ENCODE results near the gene SLC25A43.
"Not testable (repeated sequence)": the region's sequence is repeated elsewhere in the genome, so short reads cannot be mapped to it uniquely, and the experiment has no call there.

The SLC25A43 gene

DNA sequence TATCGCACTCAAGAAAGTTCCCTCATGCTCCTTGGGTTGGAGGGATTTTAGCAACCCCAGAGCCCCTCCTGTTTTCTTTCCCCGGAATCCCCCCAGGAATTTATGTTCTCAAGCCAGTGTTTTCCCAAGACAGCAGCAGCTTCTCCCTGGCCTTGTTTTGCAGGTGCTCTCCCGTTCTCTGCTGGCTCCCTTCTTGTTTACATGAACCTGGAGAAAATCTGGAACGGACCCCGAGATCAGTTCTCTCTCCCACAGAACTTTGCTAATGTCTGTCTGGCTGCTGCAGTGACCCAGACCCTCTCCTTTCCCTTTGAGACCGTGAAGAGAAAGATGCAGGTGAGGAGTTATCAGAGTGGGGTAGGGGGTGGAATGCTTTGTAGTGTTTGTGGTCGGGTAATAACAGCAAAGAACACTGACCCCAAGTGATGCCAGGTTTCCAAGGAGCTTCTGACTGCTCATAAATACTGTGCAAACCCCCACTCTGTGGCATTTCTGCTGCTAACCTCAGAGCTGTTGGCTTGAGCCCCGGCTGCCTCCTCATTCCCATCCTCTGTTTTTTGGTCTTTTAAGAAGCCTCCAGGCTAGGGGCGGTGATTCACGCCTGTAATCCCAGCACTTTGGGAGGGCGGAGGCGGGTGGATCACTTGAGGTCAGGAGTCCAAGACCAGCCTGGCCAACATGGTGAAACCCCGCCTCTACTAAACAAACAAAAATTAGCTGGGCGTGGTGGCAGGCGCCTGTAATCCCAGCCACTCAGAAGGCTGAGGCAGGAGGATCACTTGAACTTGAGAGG, 11.1 kb downstream of the SLC25A43 start:
- DNase-seq, result no peak

DNA sequence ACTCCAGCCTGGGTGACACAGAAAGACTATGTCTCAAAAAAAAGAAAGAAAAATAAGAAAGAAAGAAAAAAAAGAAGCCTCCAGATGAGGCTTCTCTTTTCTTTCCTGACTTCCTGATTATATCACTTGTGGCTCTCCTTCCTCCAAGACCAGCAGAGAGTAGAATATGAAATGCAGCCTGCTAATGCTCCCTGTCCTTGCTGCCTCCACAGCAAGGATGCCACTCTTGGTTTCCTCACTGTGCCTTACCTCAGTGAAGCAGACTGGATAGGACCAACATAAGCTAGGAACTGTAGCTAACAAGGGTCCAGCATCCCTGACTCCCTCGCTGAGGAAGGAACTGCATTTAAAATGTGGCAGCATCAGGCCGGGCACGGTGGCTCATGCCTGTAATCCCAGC, 11.7 kb downstream of the SLC25A43 start:
- no peak for DNase-seq

- DNase-seq, result no peak
These were observed 12.8 kb downstream of the SLC25A43 start for GRCh38 chrX:119411959-119412358.

GRCh38 chrX:119417376-119417775, 18.2 kb downstream of the SLC25A43 start:
- DNase-seq, result no peak

GRCh38 chrX:119417842-119418241, 18.7 kb downstream of the SLC25A43 start:
- DNase-seq, result no peak

GRCh38 chrX:119419146-119419545, 20.0 kb downstream of the SLC25A43 start:
- DNase-seq, result no peak

DNA sequence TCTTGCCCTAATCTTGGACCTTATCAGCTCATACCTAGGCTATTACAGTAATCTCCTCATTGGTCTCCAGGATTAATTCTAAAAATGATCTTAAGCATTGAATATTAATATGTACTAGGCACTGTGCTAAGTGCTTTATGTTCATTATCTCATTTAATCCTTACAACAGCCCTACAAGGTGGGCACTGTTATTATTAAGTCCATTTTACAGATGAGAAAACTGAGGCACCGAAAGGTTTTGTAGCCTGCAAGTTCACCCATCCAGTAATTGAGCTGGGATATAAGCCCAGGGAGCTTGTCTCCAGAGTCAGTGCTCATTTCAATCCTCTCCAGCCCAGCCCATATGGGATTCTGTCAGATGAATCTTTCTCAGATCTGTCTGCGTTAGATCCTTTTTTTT, 20.8 kb downstream of the SLC25A43 start:
- no peak for DNase-seq

GRCh38 chrX:119421016-119421705, 22.0 kb downstream of the SLC25A43 start:
- no peak for DNase-seq

DNA sequence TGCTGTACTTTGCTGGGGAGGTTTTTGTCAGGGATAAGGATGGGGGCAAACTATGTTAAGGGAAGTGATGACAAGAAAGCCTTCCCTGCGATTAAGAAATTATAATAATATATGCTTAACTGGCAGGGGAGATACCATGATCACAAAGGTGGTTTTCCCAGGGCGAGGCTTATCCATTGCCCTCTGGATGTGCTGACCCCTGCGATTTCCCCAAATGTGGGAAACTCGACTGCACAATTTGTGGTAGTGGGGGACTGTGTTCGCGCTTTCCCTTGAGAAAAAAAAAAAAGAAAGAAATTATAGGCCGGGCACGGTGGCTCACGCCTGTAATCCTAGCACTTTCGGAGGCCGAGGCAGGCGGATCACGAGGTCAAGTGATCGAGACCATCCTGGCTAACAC, 24.5 kb downstream of the SLC25A43 start:
- no peak for DNase-seq

DNA sequence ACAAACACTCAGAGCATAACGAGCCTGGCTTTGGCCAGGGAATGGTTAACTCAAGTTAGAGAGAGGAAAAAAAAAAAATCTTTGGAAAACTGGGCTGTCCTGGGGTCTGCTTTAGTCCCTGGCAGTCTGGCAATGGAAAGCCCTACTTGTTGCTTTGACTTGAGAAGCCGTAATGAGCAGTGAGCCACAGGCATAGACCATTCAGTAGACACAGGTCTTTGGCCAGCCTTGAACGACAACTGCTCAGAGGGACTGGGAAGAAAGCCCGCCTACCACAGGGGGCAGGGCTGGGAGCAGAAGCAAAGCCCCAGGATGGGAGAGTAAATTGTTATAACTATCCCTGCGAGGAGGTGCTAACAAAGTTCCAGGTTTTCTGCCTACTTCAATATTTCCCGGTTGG, 25.9 kb downstream of the SLC25A43 start:
- DNase-seq, result no peak

DNA sequence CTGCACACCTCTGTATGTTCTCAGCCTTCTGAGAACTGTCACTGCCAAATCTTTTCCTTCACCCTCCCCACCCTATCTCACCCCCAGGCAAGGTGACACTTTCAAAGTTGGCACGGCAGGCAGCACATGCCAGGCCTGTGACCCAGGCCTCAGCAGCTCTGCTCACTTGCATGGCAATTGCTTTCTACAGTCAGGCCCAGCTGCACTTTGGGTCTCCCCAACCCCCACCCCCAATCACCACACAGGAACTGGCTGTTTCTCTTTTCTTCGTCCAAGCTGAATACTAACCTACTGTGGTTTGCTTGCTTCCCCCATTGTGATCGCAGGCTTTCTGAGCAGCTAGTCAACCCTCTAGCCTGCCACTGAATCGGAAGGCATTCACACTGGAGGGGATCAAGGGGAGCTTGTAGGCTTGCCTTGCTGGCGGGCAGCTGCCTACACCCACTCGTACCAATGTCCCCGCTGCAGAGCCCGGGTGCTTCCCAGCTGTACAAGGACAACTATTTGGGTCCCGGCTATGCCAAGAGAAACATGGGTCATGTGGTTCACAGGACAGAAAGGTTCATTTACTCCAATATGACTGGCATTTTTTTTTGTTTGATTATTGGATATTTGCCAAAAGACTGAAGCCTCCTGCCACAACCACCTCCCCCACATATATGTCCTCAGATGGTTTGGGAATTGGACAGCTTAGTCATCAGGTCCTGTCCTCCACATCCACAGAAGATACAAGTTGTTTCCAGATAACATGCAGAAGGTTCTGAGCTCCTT, 28.1 kb downstream of the SLC25A43 start:
- DNase-seq, result no peak

- DNase-seq, result no peak
These were observed 28.7 kb downstream of the SLC25A43 start for GRCh38 chrX:119427795-119428185.

DNA sequence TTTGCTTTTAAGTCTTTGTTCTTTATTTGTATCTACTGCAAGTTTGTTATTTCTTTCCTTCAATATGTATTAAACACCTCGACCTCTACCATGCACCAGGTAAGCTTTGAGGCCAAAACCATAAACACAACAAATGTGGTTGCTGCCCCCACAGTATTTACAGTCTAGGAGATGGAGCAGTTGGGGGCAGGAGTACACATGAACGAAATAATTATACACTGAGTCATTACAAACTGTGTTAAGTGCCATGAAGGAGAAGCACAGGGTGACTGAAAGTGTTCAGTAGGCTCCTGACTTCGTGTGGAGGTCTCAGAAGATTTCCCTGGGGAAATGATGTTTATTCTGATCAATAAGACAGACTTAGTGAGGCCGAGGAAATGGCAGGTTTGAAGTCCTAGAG, 30.3 kb downstream of the SLC25A43 start:
- no peak for DNase-seq

GRCh38 chrX:119441295-119441694, 42.2 kb downstream of the SLC25A43 start:
- DNase-seq, result not testable (repeated sequence)

DNA sequence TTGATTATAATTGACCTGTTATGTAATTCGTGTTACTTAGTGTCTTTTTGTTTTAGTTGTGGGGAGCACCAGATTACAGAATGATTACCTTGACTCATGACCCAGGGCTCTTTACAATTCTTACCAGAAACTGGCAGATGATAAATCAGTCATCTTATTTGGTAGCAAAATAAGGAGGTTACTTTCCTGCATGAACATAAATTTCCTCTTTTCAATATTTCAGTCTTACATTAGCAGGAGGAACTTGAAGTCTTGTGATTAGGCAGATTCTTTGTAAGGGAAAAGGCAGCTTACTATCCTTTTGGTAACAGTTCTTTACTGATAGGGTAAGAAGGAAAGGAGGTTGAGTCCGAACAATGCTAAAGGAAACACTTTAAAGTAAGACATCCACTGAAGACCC, 43.1 kb downstream of the SLC25A43 start:
- DNase-seq, result no peak

DNA sequence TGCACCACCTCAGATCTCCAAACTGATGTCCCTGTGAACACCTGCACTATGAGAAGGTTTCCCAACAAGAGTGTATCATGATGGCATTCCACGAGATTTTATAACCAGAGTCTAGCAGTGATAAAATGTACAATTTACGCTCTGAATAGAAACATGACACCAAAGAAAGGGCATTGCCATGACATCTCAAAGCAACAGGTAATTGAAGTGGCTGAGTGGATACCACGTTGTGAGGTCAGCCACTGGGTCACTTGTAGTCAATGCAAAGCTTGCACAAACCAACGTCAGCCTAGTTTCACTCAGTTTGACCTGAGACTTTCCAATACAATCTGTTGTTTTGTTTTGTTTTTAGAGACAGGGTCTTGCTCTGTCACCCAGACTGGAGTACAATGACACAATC, 54.1 kb downstream of the SLC25A43 start:
- DNase-seq, result no peak

GRCh38 chrX:119455264-119455663, 56.1 kb downstream of the SLC25A43 start:
- no peak for DNase-seq

DNA sequence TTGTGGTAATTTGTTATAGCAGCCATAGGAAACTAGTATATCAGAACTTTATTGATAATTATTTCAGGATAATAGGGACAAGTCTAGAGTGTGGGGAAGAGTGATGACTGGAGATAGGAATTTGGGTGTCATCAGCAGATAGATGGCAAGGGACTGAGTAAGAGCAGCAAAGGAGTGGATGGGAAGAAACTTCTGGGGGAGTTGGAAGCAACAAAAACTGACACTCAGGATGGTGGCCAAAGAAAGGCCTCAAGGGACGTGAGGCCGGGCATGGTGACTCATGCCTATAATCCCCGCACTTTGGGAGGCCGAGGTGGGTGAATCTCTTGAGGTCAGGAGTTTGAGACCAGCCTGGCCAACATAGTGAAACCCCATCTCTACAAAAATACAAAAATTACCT, 60.0 kb downstream of the SLC25A43 start:
- DNase-seq, result no peak

- DNase-seq, result no peak
These were observed 66.4 kb downstream of the SLC25A43 start for GRCh38 chrX:119465555-119465954.

DNA sequence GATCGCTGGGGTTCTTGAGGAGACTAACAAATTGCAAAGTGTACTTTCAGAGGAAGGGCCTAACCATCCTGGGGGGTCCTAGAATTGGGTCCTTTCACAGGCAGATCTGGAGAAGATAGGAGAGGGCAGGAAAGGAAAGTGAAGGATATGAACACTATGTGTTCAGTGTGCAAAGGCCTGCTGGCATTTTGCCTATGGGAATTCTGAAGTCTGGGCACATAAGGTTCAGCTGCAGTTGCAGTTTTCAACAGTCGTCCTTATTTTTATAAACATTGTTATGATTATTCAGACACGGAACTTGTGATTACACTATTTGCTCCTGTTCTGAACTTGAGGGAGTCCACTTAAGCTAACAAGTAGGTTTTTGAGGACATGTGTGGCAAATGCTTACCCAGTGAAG, 67.8 kb downstream of the SLC25A43 start:
- no peak for DNase-seq

DNA sequence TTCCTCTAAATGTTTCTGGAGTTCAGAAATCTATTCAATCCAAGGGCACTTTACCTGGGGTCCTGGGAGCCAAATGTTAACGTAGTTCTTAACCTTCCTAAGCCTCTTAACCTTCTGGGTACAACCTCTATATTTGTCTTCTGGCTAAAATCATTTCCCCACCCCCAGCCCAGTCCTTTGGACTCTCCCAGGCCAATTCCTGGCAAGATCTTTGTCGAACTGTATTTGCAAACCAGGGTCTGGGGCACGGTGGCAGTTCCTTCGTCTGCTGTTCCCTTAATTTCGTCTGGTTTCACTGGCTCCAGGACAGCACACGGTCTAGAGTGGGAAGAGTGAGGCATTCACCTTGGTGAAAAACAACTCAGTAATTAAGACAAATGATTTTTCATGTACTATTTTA, 68.3 kb downstream of the SLC25A43 start:
- no peak for DNase-seq

GRCh38 chrX:119467842-119468550, 68.9 kb downstream of the SLC25A43 start, which contains the start of gene SLC25A5:
Gene SLC25A5 (plus strand): TSS chrX:119468444. CDS start chrX:119468516, 72 bp downstream.
- DNase-seq, result peak; percentile 82
